HTERT RPE-1 (cell line): ENCODE data around the gene PDE6D.
"Not testable (repeated sequence)": the region's sequence is repeated elsewhere in the genome, so short reads cannot be mapped to it uniquely, and the experiment has no call there.

Source experiments
- in situ Hi-C: fragments of 300-500 bp; cut with MboI; formaldehyde crosslinking; loops from 4 replicates; pipeline ENCODE4 v1.14.3; 2020; ENCODE audit warnings: low sequenced_read_pairs

The PDE6D gene

DNA sequence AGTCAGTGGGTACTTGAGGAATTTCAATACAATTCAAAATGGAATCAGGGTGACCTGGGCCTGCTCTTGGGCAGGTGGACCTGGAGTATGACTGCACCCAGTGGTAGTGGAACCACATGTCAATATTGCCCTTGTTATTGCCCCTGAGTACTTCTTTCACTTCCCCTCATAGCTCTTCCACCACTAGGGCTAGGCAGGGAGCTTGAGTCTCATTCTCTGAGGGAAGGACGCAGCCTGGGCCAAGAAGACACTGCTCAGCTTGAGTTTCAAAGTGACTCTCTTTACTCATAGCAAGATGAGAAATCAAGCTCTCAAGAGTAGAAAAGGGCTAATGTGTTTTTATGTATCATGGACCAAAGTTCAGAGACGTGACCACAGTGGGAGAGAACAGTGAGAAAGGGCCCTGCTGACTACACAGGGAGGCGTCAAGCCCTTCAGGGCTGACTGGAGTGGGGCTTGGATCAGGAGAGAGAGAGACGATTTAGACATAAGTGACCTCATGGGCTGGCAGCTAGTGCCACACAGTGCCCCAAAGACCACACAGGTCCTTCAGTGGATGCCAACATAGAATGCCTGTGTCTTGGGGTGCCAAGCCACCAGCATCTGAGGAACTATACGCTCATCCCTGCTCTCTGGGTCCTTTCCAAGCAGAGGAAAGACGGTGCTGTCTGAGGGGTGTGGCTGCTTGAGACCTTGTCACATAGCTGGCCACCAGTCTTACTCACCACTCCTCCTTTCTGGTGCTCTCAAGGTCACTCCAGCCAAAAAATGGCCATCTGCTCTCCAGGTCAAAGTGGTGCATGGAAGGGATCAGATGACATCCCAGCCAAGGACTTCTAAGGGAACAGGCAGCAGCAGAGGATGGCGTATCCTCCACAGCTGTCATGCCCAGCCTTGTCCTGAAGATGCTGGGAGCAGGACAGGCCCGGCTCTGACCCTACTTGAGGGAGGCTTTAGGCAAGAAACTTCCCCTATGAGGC, 59.8 kb downstream of the PDE6D start:
- in situ Hi-C loops: no loop called here

- in situ Hi-C loops: no loop called here
Observed at GRCh38 chr2:231720292-231720986, 60.6 kb downstream of the PDE6D start.

- in situ Hi-C loops: no loop called here
Observed at GRCh38 chr2:231718799-231719198, 62.3 kb downstream of the PDE6D start.

DNA sequence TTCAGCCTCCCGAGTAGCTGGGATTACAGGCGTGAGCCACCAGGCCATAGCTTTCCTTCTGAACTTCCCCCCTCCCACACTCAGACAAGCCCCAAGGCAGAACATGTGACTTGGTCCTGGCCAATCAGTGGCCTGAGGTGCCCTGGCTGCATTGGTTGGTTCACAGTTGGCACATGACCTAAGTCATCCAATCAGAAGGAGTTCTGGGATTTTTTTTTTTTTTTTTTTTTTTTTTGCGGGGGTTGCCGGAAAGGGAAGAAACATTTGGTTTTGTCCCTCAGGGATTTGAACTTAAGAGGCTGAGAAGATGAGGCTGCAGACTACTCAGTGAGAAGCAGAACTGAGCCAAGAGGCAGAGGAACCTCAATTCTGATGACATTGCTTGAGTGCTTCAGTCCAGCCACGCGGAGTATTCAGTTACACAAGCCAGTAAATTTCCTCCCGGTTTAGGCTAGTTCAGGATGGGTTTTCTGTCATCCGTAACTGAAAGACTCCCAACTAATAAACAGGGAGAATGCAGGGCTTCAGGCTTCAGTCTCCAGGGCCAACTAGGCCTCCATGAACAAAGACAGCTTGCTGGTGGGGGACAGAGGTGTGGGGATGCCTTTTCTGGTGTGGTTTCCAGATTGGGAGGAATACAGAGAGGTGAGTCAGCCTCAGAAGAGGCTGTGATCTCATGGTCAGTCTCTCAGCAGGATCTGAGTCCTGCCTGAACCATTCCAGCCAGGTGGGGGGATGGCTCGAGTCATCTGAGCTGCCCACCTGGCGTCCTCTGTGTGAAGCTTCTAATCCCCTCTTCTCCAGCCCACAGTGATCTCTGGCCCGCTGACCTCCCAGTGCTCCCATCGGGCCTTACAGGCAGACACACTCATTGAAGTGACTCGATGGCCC, 63.6 kb downstream of the PDE6D start:
- in situ Hi-C loops: no loop called here

DNA sequence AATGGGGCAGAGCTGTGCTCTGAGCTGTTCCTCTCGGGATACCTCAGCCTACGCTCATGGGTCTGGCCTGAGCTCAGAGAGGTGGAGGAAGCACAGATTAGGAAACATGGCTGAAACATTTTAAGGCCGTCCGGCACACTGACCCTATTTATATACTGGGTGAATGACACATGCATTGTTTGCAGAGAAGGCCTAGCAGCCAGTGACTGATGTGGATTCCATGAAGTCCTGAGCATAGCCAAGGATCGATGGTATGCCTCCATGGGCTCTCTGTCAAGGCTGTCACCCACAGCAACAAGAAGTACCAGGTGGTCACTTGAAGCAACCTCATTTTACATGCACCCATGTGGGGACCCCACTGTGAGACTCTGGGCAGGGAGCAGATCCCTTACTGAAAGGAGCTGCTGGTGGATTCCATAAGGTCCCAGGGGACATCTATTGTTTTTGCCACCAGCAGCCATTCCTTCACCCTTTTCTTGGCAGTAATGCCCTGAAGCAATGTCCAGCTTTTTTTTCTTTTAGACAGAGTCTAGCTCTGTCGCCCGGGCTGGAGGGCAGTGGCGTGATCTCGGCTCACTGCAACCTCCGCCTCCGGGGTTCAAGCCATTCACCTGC, 64.3 kb downstream of the PDE6D start:
- in situ Hi-C loops: no loop called here

DNA sequence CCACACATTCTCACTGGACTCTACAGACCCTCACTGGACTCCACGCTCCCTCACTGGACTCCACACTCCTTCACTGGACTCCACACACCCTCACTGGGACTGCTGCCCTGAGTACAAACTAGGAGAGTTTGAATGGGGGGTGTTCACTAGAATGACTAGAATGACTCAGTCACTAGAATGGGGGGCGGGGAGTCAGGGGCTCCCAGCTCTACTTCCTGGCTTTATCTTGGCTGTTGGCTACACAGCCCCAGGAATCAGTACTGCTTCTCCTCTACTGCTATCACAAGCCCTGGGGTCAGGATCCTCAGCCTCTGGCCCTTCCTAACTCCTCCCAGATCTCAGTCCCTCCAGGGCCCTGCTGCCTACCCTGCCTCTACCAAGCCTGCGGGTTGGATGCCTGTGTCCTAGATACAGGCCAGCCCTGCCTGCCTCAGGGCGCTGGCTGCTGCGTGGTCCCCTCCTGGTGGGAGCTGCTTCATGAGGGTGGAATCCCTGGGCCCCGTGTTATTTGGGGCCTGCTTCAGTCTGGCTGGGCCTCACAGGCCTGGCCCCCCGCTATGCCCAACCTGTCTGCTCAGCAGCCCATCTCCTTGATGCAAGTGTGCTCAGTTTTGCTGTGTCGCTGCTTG, 65.0 kb downstream of the PDE6D start:
- in situ Hi-C loops: no loop called here

DNA sequence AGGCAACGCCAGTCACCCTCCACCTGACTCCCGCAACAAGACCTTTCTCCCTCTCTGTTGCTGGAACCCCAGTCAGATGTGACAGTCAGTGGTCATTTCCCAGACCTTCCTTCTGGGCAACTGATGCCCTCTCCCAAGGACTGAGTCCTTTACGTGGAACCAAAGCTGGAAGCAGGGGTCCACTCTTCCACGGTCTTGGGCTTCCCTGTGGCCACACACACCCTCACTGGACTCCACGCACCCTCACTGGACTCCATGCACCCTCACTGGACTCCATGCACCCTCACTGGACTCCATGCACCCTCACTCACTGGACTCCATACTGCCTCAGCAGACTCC, 65.6 kb downstream of the PDE6D start:
- in situ Hi-C loops: no loop called here

- in situ Hi-C loops: no loop called here
Observed at GRCh38 chr2:231714639-231715498, 66.2 kb downstream of the PDE6D start.

DNA sequence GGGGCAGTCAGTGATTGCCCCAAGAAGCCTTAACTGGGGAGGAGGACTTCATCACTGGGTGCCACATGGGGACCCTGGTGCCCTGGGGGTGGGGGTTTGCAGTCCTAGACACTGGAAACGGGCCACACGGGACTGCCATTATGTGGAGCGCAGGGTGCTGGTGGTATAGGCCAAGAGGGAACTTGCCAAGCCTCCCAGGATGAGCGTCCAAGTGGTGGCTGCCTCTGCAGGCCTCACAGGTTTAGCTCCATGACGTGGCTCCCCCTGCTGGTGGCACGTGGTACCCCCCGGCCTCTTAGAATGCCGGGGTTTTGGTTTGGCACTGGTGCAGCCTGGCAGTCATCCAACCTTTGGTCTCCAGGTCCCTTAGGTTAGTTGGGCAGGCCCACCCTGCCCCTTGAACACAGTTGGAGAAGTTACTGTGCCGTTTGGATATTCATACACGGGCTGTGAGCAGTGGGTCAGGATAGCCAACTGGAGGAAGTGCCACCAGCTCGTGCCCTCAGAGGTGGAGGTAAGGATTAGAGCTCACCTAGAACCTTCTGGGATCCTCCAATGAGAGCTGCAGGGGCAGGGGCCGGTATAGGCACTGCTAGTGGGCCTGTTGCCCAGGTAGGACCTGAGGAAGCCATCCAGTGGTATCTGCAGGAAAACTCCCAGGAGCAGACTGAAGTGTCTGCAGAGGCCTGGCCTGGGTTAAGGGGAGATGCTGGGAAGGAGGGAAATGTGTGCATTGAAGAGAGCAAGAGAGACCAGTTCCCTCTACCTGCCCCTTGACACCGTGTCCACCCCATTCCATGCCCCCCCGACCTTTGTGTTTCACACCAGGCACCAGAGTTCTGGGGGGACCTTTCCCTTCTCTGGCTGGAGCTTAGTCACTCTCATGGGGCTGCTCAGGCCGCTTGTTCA, 67.1 kb downstream of the PDE6D start:
- in situ Hi-C loops: no loop called here

GRCh38 chr2:231713406-231713729, 67.7 kb downstream of the PDE6D start:
- in situ Hi-C loops: not testable (repeated sequence)

GRCh38 chr2:231712451-231713021, 68.5 kb downstream of the PDE6D start:
- in situ Hi-C loops: not testable (repeated sequence)

- in situ Hi-C loops: no loop called here
Observed at GRCh38 chr2:231711677-231712450, 69.2 kb downstream of the PDE6D start.

GRCh38 chr2:231710799-231711676, 70.0 kb downstream of the PDE6D start:
- in situ Hi-C loops: no loop called here

DNA sequence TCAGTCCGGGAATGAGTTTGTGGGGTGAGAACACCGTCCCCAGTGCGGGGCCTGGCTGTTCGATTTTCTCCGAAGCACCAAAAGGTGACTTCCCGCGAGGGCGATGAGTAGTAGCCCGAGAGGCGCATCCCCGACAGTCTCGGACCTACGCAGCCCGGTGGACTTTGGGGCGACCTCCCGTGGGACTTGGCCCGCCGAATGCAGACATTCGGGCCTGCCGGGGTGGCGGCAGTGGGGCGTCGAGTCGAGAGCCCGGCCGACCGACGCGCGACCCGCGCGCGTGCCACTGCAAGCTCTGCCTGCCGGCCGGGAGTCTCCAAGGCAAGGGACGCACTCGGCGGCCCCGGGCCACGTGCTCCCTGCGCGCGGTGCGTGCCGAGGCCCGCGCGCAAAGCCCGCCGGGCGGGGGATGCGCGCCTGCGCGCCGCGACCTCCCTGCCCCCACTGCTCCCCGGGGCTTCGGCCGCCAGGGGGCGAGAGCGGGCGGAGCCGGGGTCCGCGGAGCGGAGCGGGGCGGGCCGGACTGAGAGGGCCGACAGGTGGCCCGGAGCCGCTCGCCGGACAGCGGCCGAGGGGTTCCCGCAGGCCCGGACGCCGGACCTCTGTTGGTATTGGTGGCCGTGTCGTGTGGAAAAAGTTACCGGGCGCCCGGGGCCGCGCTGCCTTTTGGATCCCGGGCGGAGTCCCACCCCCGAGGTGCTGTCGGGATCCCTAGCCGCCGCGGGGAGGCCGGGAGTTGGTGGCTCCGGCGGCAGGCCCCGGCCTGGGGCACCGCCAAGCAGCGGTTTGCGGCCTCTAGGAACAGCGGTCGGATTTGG, 70.9 kb downstream of the PDE6D start:
- in situ Hi-C loops: no loop called here

DNA sequence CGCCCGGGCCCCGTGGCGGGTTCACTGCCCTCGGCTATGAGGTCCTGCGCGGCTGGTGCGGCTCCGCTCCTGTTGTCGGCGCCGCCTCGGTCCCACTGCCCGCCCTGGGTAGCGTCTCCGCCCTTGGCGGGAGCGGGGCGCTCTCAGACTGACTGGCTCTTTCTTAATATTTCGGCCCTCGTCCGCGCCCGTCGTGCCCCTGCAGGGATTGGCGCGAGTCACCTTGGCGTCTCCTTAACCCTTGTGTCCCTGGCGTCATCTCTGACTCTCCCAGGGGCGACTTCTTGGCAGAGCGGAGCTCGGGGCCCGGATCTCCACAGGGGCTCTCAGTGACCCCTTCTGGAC, 71.5 kb downstream of the PDE6D start:
- in situ Hi-C loops: no loop called here
